PC-9 (cell line): ENCODE measurements around the gene SLC38A1. TPM values are rescaled to one million over a fixed set of nuclear protein-coding genes. Genes with fewer than 3 reads are reported as not detected.
"Not testable (repeated sequence)": the region's sequence is repeated elsewhere in the genome, so short reads cannot be mapped to it uniquely, and the experiment has no call there.

ENCODE experiments used
- BruUV-seq: library from RNA; stranded (reverse); fragments of 400-500 nt; replicated peaks from 2 replicates; lab custom pipeline; 2021; lab: Mats Ljungman, UMichigan
- CTCF ChIA-PET: fragments of 300-600 bp; sonication (Branson Sonifier 250); formaldehyde crosslinking; loops from one replicate; lab custom pipeline; 2022; ENCODE audit warnings: antibody characterized with exemption; lab: Charles Lee
- POLR2A ChIA-PET: fragments of 300-600 bp; sonication (Branson Sonifier 250); formaldehyde crosslinking; loops from one replicate; lab custom pipeline; 2022; ENCODE audit warnings: antibody characterized with exemption; ENCODE audit not compliant: unreplicated experiment; lab: Charles Lee
- DNase-seq, 2 experiments: peaks; one replicate each; pipeline versions ENCODE4 v3.0.0 to v3.0.0-alpha.2; 2015 to 2022; ENCODE audit warnings: mixed read lengths in 1 of 2
- H2AFZ ChIP-seq: fragments of 200-600 bp; sonication (generic); 2 replicates; pipeline ENCODE4 v1.8.1; 2017; ENCODE audit warnings: antibody characterized with exemption
- H3F3A ChIP-seq: fragments of 200-600 bp; sonication (generic); 2 replicates; pipeline ENCODE4 v1.8.1; 2017; ENCODE audit warnings: antibody characterized with exemption, mild to moderate bottlenecking, low read depth; ENCODE audit not compliant: insufficient read depth
- H3K27ac ChIP-seq: fragments of 200-600 bp; sonication (generic); 2 replicates; pipeline ENCODE4 v1.6.1; 2016; ENCODE audit warnings: mixed run types
- H3K27me3 ChIP-seq: fragments of 200-600 bp; sonication (generic); 2 replicates; pipeline ENCODE4 v1.6.1; 2016; ENCODE audit warnings: low read depth, mixed run types; ENCODE audit not compliant: insufficient read depth
- H3K36me3 ChIP-seq: fragments of 200-600 bp; sonication (generic); 2 replicates; pipeline ENCODE4 v1.6.1; 2016; ENCODE audit warnings: low read depth, mixed run types
- H3K4me1 ChIP-seq: fragments of 200-600 bp; sonication (generic); replicated peaks from 2 replicates; pipeline ENCODE4 v1.6.1; 2016; ENCODE audit warnings: mixed run types; ENCODE audit not compliant: insufficient read depth
- H3K4me2 ChIP-seq: fragments of 200-600 bp; sonication (generic); 2 replicates; pipeline ENCODE4 v1.6.1; 2017; ENCODE audit warnings: mixed run types
- H3K4me3 ChIP-seq: fragments of 200-600 bp; sonication (generic); 2 replicates; pipeline ENCODE4 v1.6.1; 2016; ENCODE audit warnings: mixed run types
- H3K79me2 ChIP-seq: fragments of 200-600 bp; sonication (generic); 2 replicates; pipeline ENCODE4 v1.6.1; 2017; ENCODE audit warnings: low read depth, mixed run types
- H3K9me2 ChIP-seq: fragments of 200-600 bp; sonication (generic); 2 replicates; pipeline ENCODE4 v1.8.1; 2017; ENCODE audit warnings: mild to moderate bottlenecking; ENCODE audit not compliant: insufficient read depth
- H3K9me3 ChIP-seq: fragments of 200-600 bp; sonication (generic); 2 replicates; pipeline ENCODE4 v1.8.1; 2016; ENCODE audit warnings: low read depth; ENCODE audit not compliant: insufficient read depth
- H4K20me1 ChIP-seq: fragments of 200-600 bp; sonication (generic); 2 replicates; pipeline ENCODE4 v1.8.1; 2017; ENCODE audit not compliant: insufficient read depth
- CTCF ChIP-seq: fragments of 200-600 bp; sonication (generic); conservative IDR thresholded peaks from 2 replicates; pipeline ENCODE4 v1.6.1; 2017; ENCODE audit warnings: mixed run types, antibody characterized with exemption, mild to moderate bottlenecking, moderate library complexity
- EZH2 ChIP-seq: fragments of 200-600 bp; sonication (generic); IDR thresholded peaks from 2 replicates; pipeline ENCODE4 v1.8.0; 2017; ENCODE audit warnings: antibody characterized with exemption, low read depth
- intact Hi-C: fragments of 100-400 bp; cut with micrococcal nuclease; formaldehyde crosslinking; loops from one replicate; pipeline ENCODE4 v1.10.0; 2022; ENCODE audit not compliant: unreplicated experiment
- total RNA-seq: library from RNA; stranded (reverse); gene quantifications from 2 replicates; pipeline ENCODE4 v1.2.3, GENCODE V29; 2021

The SLC38A1 gene
- total RNA-seq, 1 experiment from 2014 or later = 131 TPM

DNA sequence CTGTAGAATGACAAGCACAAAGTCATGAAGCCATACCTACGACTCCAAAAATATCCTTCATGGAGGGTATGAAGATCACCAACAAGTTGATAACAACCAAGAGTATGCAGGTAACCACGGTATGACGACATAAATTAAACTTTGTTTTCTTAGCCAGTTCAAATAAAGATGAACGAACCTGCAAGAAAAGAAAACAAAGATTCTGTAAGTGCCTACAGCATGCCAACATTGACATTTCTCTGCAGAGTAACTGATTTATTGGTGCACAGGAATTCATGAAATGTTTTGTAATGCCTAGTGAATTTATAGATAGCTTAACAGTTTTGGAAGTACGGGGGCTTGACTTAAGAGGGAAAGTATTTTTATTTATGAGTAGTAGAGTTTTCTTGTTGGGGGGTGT lies 71.0 kb downstream of the SLC38A1 start:
- Histone ChIP-seq H3K4me3 (no peak overlapping the region), H3K4me2 (no peak overlapping the region), H3K9me3 (peaks cover 38% of the 10 kb centered on the region), H3K36me3 (peaks cover 96% of the 10 kb centered on the region), H3K79me2 (no peaks in the 10 kb centered on the region), H4K20me1 (no peaks in the 10 kb centered on the region), H3K27me3 (no peaks in the 10 kb centered on the region; the same call in 1 of the 2 replicates), H3K4me1 (no peaks in the 10 kb centered on the region), H3K27ac (no peak overlapping the region), H3F3A (peaks cover 10% of the 10 kb centered on the region; the same call in 1 of the 2 replicates), H3K9me2 (no peaks in the 10 kb centered on the region), H2AFZ (no peak overlapping the region)
- no TSS peak for BruUV-seq
- ChIA-PET CTCF (no interaction called here), POLR2A (no interaction called here)
- no peak for DNase-seq
- TF ChIP-seq EZH2 (no peak), CTCF (no peak)
- intact Hi-C loops = no loop called here

DNA sequence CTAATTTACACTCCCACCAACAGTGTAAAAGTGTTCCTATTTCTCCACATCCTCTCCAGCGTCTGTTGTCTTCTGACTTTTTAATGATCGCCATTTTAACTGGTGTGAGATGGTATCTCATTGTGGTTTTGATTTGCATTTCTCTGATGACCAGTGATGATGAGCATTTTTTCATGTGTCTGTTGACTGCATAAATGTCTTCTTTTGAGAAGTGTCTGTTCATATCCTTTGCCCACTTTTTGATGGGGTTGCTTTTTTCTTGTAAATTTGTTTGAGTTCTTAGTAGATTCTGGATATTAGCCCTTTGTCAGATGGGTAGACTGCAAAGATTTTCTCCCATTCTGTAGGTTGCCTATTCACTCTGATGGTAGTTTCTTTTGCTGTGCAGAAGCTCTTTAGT lies 78.3 kb downstream of the SLC38A1 start:
- DNase-seq, POLR2A ChIA-PET, intact Hi-C loops, H2AFZ ChIP-seq, H3K27me3 ChIP-seq, CTCF ChIA-PET, BruUV-seq, H3K4me3 ChIP-seq, H3K9me2 ChIP-seq, H3K79me2 ChIP-seq, H3K4me2 ChIP-seq, H3K27ac ChIP-seq, H4K20me1 ChIP-seq, H3K4me1 ChIP-seq: not testable (repeated sequence)
- H3K9me3 ChIP-seq = peaks cover 43% of the 10 kb centered on the region
- H3K36me3 ChIP-seq = peaks cover 32% of the 10 kb centered on the region
- peaks cover 39% of the 10 kb centered on the region for H3F3A ChIP-seq

DNA sequence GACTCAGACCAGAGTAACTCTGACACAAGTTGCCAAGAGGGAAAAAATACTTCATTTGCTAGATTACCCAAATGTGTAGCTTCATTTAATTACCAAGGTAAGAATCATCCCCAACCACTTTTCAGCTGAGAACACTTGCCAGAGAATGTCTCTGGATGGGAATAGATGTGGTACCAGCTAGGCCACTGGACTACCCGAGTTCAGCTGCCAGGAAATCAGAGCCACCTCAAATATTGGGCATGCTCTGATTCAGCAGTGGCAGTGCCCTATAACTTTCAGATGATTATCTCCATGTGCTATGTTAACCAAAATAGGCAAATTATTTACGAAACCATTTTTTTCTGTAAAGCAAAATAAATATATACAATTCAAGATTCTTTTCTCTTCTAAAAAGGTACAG lies 80.7 kb downstream of the SLC38A1 start:
- H3K4me2 ChIP-seq = no peak overlapping the region
- no peak for DNase-seq
- H2AFZ ChIP-seq = no peak overlapping the region
- H4K20me1 ChIP-seq = no peaks in the 10 kb centered on the region
- H3K36me3 ChIP-seq = peaks cover 10% of the 10 kb centered on the region; the same call in 1 of the 2 replicates
- no peaks in the 10 kb centered on the region for H3K79me2 ChIP-seq
- peaks cover 22% of the 10 kb centered on the region for H3K9me3 ChIP-seq
- TF ChIP-seq EZH2 = no peak
- no peak for TF ChIP-seq CTCF
- no TSS peak for BruUV-seq
- H3K27me3 ChIP-seq = no peaks in the 10 kb centered on the region
- POLR2A ChIA-PET = no interaction called here
- CTCF ChIA-PET = no interaction called here
- no peak overlapping the region for H3K4me3 ChIP-seq
- intact Hi-C loops = no loop called here
- H3K4me1 ChIP-seq = no peaks in the 10 kb centered on the region
- H3K27ac ChIP-seq = no peak overlapping the region
- no peaks in the 10 kb centered on the region for H3K9me2 ChIP-seq
- H3F3A ChIP-seq = peaks cover 56% of the 10 kb centered on the region

GRCh38 chr12:46187023-46187422 lies 81.8 kb downstream of the SLC38A1 start:
- H3K27me3 ChIP-seq = no peaks in the 10 kb centered on the region
- H3K4me3 ChIP-seq = no peak overlapping the region
- no peak overlapping the region for H3K4me2 ChIP-seq
- CTCF ChIA-PET = interaction anchor here (0.7 kb wide), 1 partner anchor 157 kb away, joined by 4 read pairs; no protein-coding TSS in a partner anchor
- intact Hi-C loops = no loop called here
- no peak for DNase-seq
- no peaks in the 10 kb centered on the region for H3K9me2 ChIP-seq
- POLR2A ChIA-PET = no interaction called here
- no peaks in the 10 kb centered on the region for H3K4me1 ChIP-seq
- TF ChIP-seq CTCF (no peak), EZH2 (no peak)
- 0 out of 2 replicates have a peak, but pooled peaks cover 4% of the 10 kb centered on the region for H3K36me3 ChIP-seq
- H3F3A ChIP-seq = peaks cover 61% of the 10 kb centered on the region
- H3K9me3 ChIP-seq = peaks cover 15% of the 10 kb centered on the region
- no peak overlapping the region for H3K27ac ChIP-seq
- H2AFZ ChIP-seq = no peak overlapping the region
- H3K79me2 ChIP-seq = no peaks in the 10 kb centered on the region
- BruUV-seq = no TSS peak
- no peaks in the 10 kb centered on the region for H4K20me1 ChIP-seq
